A673 (cell line): ENCODE results near the gene AHSG. TPM values are rescaled to one million over a fixed set of nuclear protein-coding genes. Genes with fewer than 3 reads are reported as not detected.
"Not testable (repeated sequence)": the region's sequence is repeated elsewhere in the genome, so short reads cannot be mapped to it uniquely, and the experiment has no call there.

Experiments
- BruUV-seq: library from RNA; stranded (reverse); fragments of 400-500 nt; replicated peaks from 2 replicates; lab custom pipeline; 2021; lab: Mats Ljungman, UMichigan
- CTCF ChIA-PET: fragments of 300-600 bp; sonication (Branson Sonifier 250); formaldehyde crosslinking; loops from one replicate; lab custom pipeline; 2022; ENCODE audit warnings: antibody characterized with exemption; lab: Charles Lee
- POLR2A ChIA-PET: fragments of 300-600 bp; sonication (Branson Sonifier 250); formaldehyde crosslinking; loops from one replicate; lab custom pipeline; 2022; ENCODE audit warnings: antibody characterized with exemption; ENCODE audit not compliant: low non-redundant PET; lab: Charles Lee
- DNase-seq: peaks from one replicate; pipeline ENCODE4 v3.0.0-alpha.2; 2015; ENCODE audit warnings: low spot score
- H3K27ac ChIP-seq: fragments of 200-600 bp; sonication (generic); 2 replicates; pipeline ENCODE4 v1.5.1; 2016; ENCODE audit warnings: mixed run types, low read depth, mild to moderate bottlenecking, mixed read lengths, antibody characterized with exemption, low read length; ENCODE audit not compliant: poor library complexity, severe bottlenecking
- H3K27me3 ChIP-seq: fragments of 200-600 bp; sonication (generic); replicated peaks from 2 replicates; pipeline ENCODE4 v1.6.1; 2017; ENCODE audit warnings: mixed run types, low read depth, mild to moderate bottlenecking, mixed read lengths, antibody characterized with exemption, low read length; ENCODE audit not compliant: insufficient read depth, poor library complexity
- H3K36me3 ChIP-seq: fragments of 200-600 bp; sonication (generic); 2 replicates; pipeline ENCODE4 v1.6.1; 2016; ENCODE audit warnings: mixed run types, mild to moderate bottlenecking, mixed read lengths, antibody characterized with exemption, low read length; ENCODE audit not compliant: insufficient read depth, poor library complexity, severe bottlenecking
- H3K4me1 ChIP-seq: fragments of 200-600 bp; sonication (generic); 2 replicates; pipeline ENCODE4 v1.6.1; 2017; ENCODE audit warnings: mixed run types, mild to moderate bottlenecking, mixed read lengths, antibody characterized with exemption, low read length; ENCODE audit not compliant: insufficient read depth, poor library complexity, severe bottlenecking
- H3K4me3 ChIP-seq: fragments of 200-600 bp; sonication (generic); 2 replicates; pipeline ENCODE4 v1.5.1; 2016; ENCODE audit warnings: low read depth, mixed run types, mild to moderate bottlenecking, mixed read lengths, low read length; ENCODE audit not compliant: poor library complexity, severe bottlenecking
- H3K9me3 ChIP-seq: fragments of 200-600 bp; sonication (generic); 2 replicates; pipeline ENCODE4 v1.6.1; 2016; ENCODE audit warnings: mixed run types, low read depth, mild to moderate bottlenecking, mixed read lengths, antibody characterized with exemption, low read length; ENCODE audit not compliant: poor library complexity, severe bottlenecking
- CTCF ChIP-seq: fragments of 300-800, 200-600 bp; sonication (generic); conservative IDR thresholded peaks from 2 replicates; pipeline ENCODE4 v1.5.1; 2017; ENCODE audit warnings: low read depth, mild to moderate bottlenecking, antibody characterized with exemption, low read length, moderate library complexity, mixed read lengths
- EZH2 ChIP-seq: fragments of 200-600 bp; sonication (generic); IDR thresholded peaks from 2 replicates; pipeline ENCODE4 v1.6.1; 2017; ENCODE audit warnings: borderline replicate concordance, low read depth, mild to moderate bottlenecking, mixed read lengths, antibody characterized with exemption, low read length; ENCODE audit not compliant: poor library complexity, severe bottlenecking
- intact Hi-C: fragments of 100-400 bp; cut with micrococcal nuclease; formaldehyde crosslinking; loops from one replicate; pipeline ENCODE4 v1.10.0; 2022; ENCODE audit not compliant: unreplicated experiment
- total RNA-seq: library from RNA; stranded (reverse); gene quantifications from 2 replicates; pipeline ENCODE4 v1.2.3, GENCODE V29; 2021

Gene AHSG
- total RNA-seq, 1 experiment from 2014 or later, result 4.9 TPM

DNA sequence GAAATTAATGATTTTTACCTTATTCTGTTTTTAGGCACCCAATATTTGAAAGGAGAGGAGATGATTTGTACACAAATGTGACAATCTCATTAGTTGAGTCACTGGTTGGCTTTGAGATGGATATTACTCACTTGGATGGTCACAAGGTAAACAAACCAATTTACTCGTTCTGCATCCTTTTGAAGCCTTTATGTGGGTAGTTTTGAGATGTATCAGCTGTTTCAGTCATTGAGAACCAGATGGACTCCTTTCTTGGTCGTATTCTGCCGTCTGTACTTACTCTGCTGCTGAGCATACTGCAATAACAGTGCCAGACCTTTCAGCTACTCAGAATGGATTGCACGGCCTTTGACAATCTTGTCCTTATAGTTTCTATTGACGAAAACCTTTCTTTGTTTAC, 29.0 kb upstream of the AHSG start:
- Histone ChIP-seq H3K4me3 (no peak overlapping the region), H3K27me3 (no peaks in the 10 kb centered on the region), H3K9me3 (no peaks in the 10 kb centered on the region), H3K27ac (no peak overlapping the region), H3K4me1 (no peaks in the 10 kb centered on the region), H3K36me3 (peaks cover 67% of the 10 kb centered on the region)
- no TSS peak for BruUV-seq
- TF ChIP-seq CTCF, result no peak
- TF ChIP-seq EZH2, result no peak
- CTCF ChIA-PET, result no interaction called here
- DNase-seq, result no peak
- POLR2A ChIA-PET, result no interaction called here
- intact Hi-C loops, result no loop called here

GRCh38 chr3:186586245-186586644, 26.6 kb upstream of the AHSG start:
- H3K36me3 ChIP-seq, result peaks cover 46% of the 10 kb centered on the region
- H3K4me1 ChIP-seq, POLR2A ChIA-PET, BruUV-seq, H3K9me3 ChIP-seq, CTCF ChIA-PET, intact Hi-C loops, DNase-seq, H3K27ac ChIP-seq, H3K4me3 ChIP-seq, H3K27me3 ChIP-seq: not testable (repeated sequence)

DNA sequence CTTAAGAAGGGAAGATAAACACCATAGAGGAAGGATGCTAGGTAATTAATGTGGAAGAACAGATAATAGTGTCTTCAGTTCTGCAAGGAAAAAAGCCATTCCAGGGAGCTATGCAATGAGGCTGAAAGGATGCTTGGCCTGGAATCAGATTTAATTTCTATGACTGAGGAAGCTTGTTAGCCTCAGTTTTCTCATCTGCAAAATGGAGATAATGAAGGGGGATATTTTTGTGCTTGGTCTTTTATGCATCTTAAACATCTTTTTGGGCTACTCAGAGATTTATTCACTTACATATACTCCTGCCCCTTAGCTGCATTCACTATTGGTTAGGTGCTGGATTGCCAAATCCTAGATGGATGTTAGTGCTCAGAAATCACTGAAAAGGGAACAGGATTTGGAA, 25.7 kb upstream of the AHSG start:
- H3K4me3 ChIP-seq, result no peak overlapping the region
- POLR2A ChIA-PET, result no interaction called here
- H3K27me3 ChIP-seq, result no peaks in the 10 kb centered on the region
- DNase-seq, result no peak
- no peaks in the 10 kb centered on the region for H3K9me3 ChIP-seq
- intact Hi-C loops, result no loop called here
- no TSS peak for BruUV-seq
- no peaks in the 10 kb centered on the region for H3K4me1 ChIP-seq
- CTCF ChIA-PET, result no interaction called here
- H3K27ac ChIP-seq, result no peak overlapping the region
- H3K36me3 ChIP-seq, result peaks cover 37% of the 10 kb centered on the region
- no peak for TF ChIP-seq EZH2
- no peak for TF ChIP-seq CTCF

DNA sequence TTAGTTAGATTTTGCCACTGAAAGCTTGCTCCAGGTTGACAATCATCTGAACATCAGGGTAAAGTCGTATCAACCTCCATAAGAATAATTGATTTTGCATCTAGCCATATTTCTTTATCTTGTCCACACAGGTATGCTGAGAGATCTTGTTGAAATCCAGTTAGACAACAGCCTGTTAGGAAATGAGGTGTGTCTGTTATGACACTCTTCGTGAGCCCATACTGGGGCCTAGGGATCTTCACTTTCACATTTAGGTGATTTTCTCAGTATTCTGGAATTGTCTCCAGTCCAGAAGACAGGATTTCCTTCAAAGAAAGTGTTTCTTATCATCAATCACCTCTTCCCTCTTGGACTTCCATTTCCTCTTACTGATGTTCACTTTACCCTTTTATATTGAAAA, 24.2 kb upstream of the AHSG start:
- DNase-seq, result no peak
- Histone ChIP-seq H3K27ac (no peak overlapping the region), H3K9me3 (no peaks in the 10 kb centered on the region), H3K4me3 (no peak overlapping the region), H3K36me3 (peaks cover 22% of the 10 kb centered on the region), H3K4me1 (no peaks in the 10 kb centered on the region), H3K27me3 (no peaks in the 10 kb centered on the region)
- intact Hi-C loops, result loop anchor here (2.0 kb wide), 2 partner anchors 26 to 232 kb away; no protein-coding TSS in a partner anchor
- TF ChIP-seq EZH2, result no peak
- TF ChIP-seq CTCF, result no peak
- BruUV-seq, result no TSS peak
- ChIA-PET POLR2A (no interaction called here), CTCF (interaction anchor here (0.6 to 1.5 kb wide), 3 partner anchors 26 to 184 kb away, joined by 3 to 11 read pairs (median 5); no protein-coding TSS in a partner anchor)
